Heart left ventricle (tissue), 13 donors: ENCODE data around the gene TRPV6.

Experiments used
- POLR2A ChIP-seq, 2 donors: fragments of 450-650 bp; IDR thresholded peaks; one replicate each; pipeline ENCODE4 v1.6.1; 2017; ENCODE audit warnings: antibody characterized with exemption in 2 of 2, mild to moderate bottlenecking in 2 of 2, moderate library complexity in 2 of 2
- TF ChIP-seq, protein P1 (sequence below), 12 donors: fragments of 200-600 bp; sonication (generic) in 4 of 12; IDR thresholded peaks; one replicate each; pipeline versions ENCODE4 v1.5.0 to v1.8.0; 2018 to 2022; ENCODE audit warnings: antibody characterized with exemption in 12 of 12, mild to moderate bottlenecking in 5 of 12
- donor health status: ischemic (EF 13 %, LVEDD 7.1; RV severe dilation, severe dysfunction).
- donor health status: DM: no; HTN: yes; CAD: no.
- donor health status: DM: no; HTN: no; CAD: no.
- donor health status: ischemic (EF 25% LVEDD 6.9; RV normal size, moderate dysfunction).
- donor health status: ischemic (EF 25% LVEDD 5.7; RV mildly dilated, moderate dysfunction).
- donor health status: ischemic (EF 35%, LVEDD 5.7; RV mildly dilated, moderate dysfunction).
- donor health status: nonischemic (EF 11% LVEDD 7.7; RV severe dilation, severe dysfunction).
- donor health status: DM: yes; HTN: yes; CAD: no.
- donor health status: PGD.
- donor health status: ischemic (EF 29% LVEDD 5.4; RV normal size, mild dysfunction).
- donor health status: nonischemic (EF 23%, LVEDD 6.1; RV moderate dilation, normal function).

DNA sequence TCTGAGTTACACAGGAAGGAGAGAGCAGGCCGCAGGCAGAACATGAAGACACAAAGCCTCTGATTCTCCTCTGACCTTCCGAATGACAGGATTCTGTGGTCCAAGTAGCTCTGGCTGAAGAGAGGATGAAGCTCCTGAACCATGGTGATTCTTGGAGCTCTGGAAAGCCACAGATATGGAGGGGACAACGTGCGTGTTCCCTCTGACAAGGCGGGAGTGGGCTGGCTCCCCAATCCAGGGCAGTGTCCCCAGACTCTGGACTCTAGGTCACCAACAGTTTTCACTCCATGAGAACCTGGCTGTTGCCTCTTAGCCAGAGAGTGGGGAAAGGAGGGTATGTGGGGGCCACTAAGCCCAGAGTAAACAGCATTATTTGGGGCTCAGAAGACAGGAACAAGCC lies 7.4 kb upstream of the TRPV6 start:
- TF ChIP-seq, protein P1, sequence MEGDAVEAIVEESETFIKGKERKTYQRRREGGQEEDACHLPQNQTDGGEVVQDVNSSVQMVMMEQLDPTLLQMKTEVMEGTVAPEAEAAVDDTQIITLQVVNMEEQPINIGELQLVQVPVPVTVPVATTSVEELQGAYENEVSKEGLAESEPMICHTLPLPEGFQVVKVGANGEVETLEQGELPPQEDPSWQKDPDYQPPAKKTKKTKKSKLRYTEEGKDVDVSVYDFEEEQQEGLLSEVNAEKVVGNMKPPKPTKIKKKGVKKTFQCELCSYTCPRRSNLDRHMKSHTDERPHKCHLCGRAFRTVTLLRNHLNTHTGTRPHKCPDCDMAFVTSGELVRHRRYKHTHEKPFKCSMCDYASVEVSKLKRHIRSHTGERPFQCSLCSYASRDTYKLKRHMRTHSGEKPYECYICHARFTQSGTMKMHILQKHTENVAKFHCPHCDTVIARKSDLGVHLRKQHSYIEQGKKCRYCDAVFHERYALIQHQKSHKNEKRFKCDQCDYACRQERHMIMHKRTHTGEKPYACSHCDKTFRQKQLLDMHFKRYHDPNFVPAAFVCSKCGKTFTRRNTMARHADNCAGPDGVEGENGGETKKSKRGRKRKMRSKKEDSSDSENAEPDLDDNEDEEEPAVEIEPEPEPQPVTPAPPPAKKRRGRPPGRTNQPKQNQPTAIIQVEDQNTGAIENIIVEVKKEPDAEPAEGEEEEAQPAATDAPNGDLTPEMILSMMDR (IDR thresholded peaks at IDR 0.05): no peak
- no peak for TF ChIP-seq POLR2A (IDR thresholded peaks at IDR 0.05)
